Thyroid gland (tissue), 4 donors: ENCODE results near the gene ACSM4. TPM values are rescaled to one million over a fixed set of nuclear protein-coding genes. Genes with fewer than 3 reads are reported as not detected.
A peak's percentile ranks its signal among the peaks of the same experiment; 100 is the strongest.

Experiments used
- DNase-seq, 2 donors: peaks; one replicate each; pipeline ENCODE4 v3.0.0-alpha.2; 2019
- H3K27ac ChIP-seq, 3 donors: fragments of 200-600 bp; sonication (generic); 1 replicate in 2 of 3; 2 replicates in 1 of 3; pipeline ENCODE4 v1.5.1; 2016 to 2019; ENCODE audit warnings: mild to moderate bottlenecking in 1 of 3, moderate library complexity in 1 of 3
- H3K27me3 ChIP-seq: fragments of 200-600 bp; sonication (generic); one replicate; pipeline ENCODE4 v1.5.1; 2019
- H3K36me3 ChIP-seq, 2 donors: fragments of 200-600 bp; sonication (generic); one replicate each; pipeline ENCODE4 v1.5.1; 2016 to 2019
- H3K4me1 ChIP-seq, 2 donors: fragments of 200-600 bp; sonication (generic); one replicate each; pipeline ENCODE4 v1.5.1; 2017 to 2019
- H3K4me3 ChIP-seq, 3 donors: fragments of 200-600 bp; sonication (generic); replicated peaks in 1 of 3; 1 replicate in 2 of 3; 2 replicates in 1 of 3; pipeline ENCODE4 v1.5.1; 2016; ENCODE audit warnings: mild to moderate bottlenecking in 1 of 3
- H3K9me3 ChIP-seq: fragments of 200-600 bp; sonication (generic); one replicate; pipeline ENCODE4 v1.5.1; 2017
- POLR2A ChIP-seq, 2 donors: fragments of 450-650 bp; IDR thresholded peaks; one replicate each; pipeline ENCODE4 v1.6.1; 2017; ENCODE audit warnings: antibody characterized with exemption in 2 of 2, mild to moderate bottlenecking in 2 of 2, moderate library complexity in 1 of 2
- WGBS, 2 donors: methylation state at CpG; one replicate each; pipeline ENCODE4 v1.1.5; 2017; 5-methylcytosine and 5-hydroxymethylcytosine counted together
- intact Hi-C: fragments of 100-400 bp; cut with DNase I; formaldehyde crosslinking; loops from one replicate; pipeline ENCODE4 v1.15.1; 2023
- total RNA-seq, 4 donors: library from RNA; depleted of rRNA; stranded (reverse); fragments of >200 nt; gene quantifications; one replicate each; pipeline ENCODE4 v1.2.3, GENCODE V29; 2016
- TF ChIP-seq, protein P1 (sequence below), 6 experiments: fragments of 200-600 bp in 3 of 6; fragments of 450-650 bp in 3 of 6; sonication (generic) in 3 of 6; IDR thresholded peaks; one replicate each; pipeline ENCODE4 v1.5.1; 2016 to 2019; ENCODE audit warnings: antibody characterized with exemption in 6 of 6, mild to moderate bottlenecking in 2 of 6, inconsistent platforms in 1 of 6, moderate library complexity in 1 of 6

ACSM4 gene
- total RNA-seq, 4 donors from 2014 or later = not detected

DNA sequence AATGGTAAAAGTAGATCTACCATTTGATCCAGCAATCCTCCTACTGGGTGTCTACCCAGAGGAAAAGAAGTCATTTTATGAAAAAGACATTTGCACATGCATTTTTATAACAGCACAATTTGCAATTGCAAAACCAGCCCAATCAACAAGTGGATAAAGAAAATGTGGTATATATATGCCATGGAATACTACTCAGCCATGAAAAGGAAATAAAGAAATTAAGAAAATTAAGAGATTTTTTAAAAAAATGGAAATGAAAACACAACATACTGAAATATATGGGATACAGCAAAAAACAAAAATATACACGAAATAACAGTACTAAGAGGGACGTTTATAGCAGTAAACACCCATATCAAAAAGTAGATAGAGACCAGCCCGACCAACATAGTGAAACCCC lies 58.9 kb downstream of the ACSM4 start:
- Histone ChIP-seq H3K27ac (no peak overlapping the region), H3K4me1 (no peaks in the 10 kb centered on the region), H3K36me3 (no peaks in the 10 kb centered on the region), H3K9me3 (no peaks in the 10 kb centered on the region), H3K4me3 (no peak overlapping the region), H3K27me3 (no peaks in the 10 kb centered on the region)
- 84 to 86% methylated on average over 3 of the region's 3 CpGs for WGBS, 2 donors
- DNase-seq = no peak
- intact Hi-C loops = no loop called here
- TF ChIP-seq POLR2A (IDR thresholded peaks at IDR 0.05) = no peak
- TF ChIP-seq, protein P1, sequence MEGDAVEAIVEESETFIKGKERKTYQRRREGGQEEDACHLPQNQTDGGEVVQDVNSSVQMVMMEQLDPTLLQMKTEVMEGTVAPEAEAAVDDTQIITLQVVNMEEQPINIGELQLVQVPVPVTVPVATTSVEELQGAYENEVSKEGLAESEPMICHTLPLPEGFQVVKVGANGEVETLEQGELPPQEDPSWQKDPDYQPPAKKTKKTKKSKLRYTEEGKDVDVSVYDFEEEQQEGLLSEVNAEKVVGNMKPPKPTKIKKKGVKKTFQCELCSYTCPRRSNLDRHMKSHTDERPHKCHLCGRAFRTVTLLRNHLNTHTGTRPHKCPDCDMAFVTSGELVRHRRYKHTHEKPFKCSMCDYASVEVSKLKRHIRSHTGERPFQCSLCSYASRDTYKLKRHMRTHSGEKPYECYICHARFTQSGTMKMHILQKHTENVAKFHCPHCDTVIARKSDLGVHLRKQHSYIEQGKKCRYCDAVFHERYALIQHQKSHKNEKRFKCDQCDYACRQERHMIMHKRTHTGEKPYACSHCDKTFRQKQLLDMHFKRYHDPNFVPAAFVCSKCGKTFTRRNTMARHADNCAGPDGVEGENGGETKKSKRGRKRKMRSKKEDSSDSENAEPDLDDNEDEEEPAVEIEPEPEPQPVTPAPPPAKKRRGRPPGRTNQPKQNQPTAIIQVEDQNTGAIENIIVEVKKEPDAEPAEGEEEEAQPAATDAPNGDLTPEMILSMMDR (IDR thresholded peaks at IDR 0.05) = no peak

DNA sequence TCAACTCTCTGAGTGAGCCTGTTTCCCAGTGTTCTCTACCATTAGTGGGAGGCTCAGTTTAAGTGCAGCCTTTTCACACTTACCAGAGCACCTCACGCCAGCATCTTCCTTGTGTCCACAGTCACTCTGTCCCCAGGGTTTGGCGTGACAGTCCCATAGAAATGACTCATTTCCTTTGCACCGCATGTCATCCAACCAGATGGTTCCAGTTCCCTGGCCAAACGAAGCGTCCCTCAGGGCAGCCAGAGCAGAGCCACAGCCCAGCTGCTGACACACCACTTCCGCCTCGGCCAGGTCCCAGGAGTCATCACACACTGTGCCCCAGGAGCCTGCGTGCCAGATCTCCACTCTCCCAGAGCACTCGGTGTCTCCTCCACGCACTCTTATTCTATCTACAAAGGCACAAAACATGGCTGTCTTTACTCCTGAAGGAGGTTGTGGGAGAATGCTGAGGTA lies 65.4 kb downstream of the ACSM4 start:
- no peak overlapping the region for H3K27ac ChIP-seq
- no peaks in the 10 kb centered on the region for H3K4me1 ChIP-seq
- no peaks in the 10 kb centered on the region for H3K36me3 ChIP-seq
- no peak overlapping the region for H3K4me3 ChIP-seq
- no peaks in the 10 kb centered on the region for H3K27me3 ChIP-seq
- intact Hi-C loops = no loop called here
- 82 to 85% methylated on average over 10 of the region's 10 CpGs for WGBS, 2 donors
- H3K9me3 ChIP-seq = no peaks in the 10 kb centered on the region
- TF ChIP-seq, protein P1 (IDR thresholded peaks at IDR 0.05) = no peak
- DNase-seq = peak; percentile 2 to 3

DNA sequence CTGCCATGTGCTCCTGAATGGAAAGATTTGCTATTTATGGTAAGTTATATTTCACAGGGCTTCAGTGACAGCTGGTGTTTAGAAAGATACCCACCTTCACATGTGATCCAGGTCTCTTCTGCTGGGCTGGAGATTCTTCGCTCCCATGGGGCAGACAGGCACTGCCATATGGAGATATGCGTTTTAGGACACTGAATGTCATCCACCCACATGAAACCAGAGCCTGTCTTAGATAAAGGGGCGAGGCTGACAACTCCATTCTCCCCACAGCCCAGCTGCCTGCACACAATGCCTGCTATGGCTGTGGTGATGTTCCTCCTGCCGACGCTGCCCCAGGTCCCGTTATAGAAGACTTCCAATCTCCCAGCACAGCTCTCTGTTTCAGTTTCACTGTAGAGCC lies 69.4 kb downstream of the ACSM4 start:
- no peak for DNase-seq
- 83 to 84% methylated on average over 6 of the region's 6 CpGs for WGBS, 2 donors

DNA sequence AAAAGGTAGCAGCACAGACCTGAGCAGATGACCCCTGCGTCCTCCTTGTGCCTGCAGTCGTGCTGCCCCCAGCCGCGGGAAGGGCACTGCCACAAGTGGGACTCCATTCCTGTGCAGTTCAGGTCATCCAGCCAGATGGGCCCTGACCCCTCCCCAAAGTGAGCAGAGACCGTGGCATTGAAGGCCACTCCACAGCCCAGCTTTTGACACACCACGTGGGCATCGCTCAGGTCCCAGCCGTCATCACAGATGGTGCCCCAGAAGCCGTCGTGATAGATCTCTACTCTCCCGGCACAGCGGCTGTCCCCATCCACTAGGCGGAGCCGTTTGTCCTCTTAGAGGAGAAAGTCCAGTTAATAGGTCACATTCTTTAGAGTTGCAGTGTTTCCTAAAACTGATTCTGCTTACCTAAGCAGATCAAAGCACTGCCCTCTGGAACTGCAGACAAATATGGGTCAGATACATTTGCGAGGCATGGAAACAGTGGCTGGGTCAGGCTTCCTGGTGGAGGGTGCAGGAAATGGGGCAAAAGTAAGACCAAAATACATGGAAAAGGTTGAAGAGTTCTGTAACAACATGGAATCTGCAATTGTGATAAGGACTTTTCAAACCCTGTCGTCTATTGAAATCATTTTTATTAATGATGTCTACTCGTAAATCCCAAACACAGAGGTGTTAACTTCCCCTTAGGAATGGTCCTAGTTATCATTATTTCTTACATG lies 70.7 kb downstream of the ACSM4 start:
- DNase-seq = peak; percentile 3 to 7
- H3K9me3 ChIP-seq = no peaks in the 10 kb centered on the region
- TF ChIP-seq POLR2A (IDR thresholded peaks at IDR 0.05) = no peak
- TF ChIP-seq, protein P1 (IDR thresholded peaks at IDR 0.05) = peak in 1 of 6 experiments; percentile 7
- H3K4me1 ChIP-seq = no peaks in the 10 kb centered on the region
- H3K36me3 ChIP-seq = no peaks in the 10 kb centered on the region
- no peaks in the 10 kb centered on the region for H3K27me3 ChIP-seq
- intact Hi-C loops = no loop called here
- H3K27ac ChIP-seq = no peak overlapping the region
- H3K4me3 ChIP-seq = no peak overlapping the region
- WGBS, 2 donors = 48 to 49% methylated on average over 12 to 14 of the region's 17 CpGs

More for the DNA sequence above, 69.4 kb downstream of the ACSM4 start:
- Histone ChIP-seq H3K36me3 (no peaks in the 10 kb centered on the region), H3K27me3 (no peaks in the 10 kb centered on the region), H3K9me3 (no peaks in the 10 kb centered on the region), H3K4me1 (no peaks in the 10 kb centered on the region), H3K27ac (no peak overlapping the region), H3K4me3 (no peak overlapping the region)
- intact Hi-C loops = no loop called here
- TF ChIP-seq, protein P1 (IDR thresholded peaks at IDR 0.05) = no peak
- TF ChIP-seq POLR2A (IDR thresholded peaks at IDR 0.05) = no peak

DNA sequence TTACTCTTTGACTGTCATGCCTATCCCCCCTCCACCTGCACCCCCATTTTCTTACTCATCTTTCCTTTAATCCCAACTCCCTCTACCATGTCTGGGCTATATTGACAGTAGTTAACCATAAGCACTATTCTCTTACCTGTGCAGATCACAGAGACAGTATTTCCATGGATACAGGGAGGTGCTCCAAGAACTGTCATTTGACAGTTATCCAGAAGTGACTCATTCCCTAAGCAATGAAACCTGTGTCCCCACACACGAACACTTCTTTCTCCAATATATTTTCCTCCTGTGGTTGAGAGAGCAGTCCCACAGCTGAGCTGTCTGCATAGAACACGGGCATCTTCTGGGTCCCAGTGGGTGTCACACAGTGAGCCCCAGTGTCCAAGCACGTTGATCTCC lies 71.3 kb downstream of the ACSM4 start:
- TF ChIP-seq, protein P1 (IDR thresholded peaks at IDR 0.05) = no peak
- TF ChIP-seq POLR2A (IDR thresholded peaks at IDR 0.05) = no peak
- Histone ChIP-seq H3K4me1 (no peaks in the 10 kb centered on the region), H3K27ac (no peak overlapping the region), H3K4me3 (no peak overlapping the region), H3K27me3 (no peaks in the 10 kb centered on the region), H3K9me3 (no peaks in the 10 kb centered on the region), H3K36me3 (no peaks in the 10 kb centered on the region)
- WGBS, 2 donors = 83 to 85% methylated on average over 3 of the region's 3 CpGs
- intact Hi-C loops = no loop called here
- no peak for DNase-seq
